HCT116 (cell line): ENCODE data around the gene MME. TPM values are rescaled to one million over a fixed set of nuclear protein-coding genes. Genes with fewer than 3 reads are reported as not detected.

Experiments used
- ATAC-seq: fragments of 200-7000 bp; cut with Tn5 transposase; 2 replicates; pipeline ENCODE4 v1.9.1; 2020; ENCODE audit warnings: mild to moderate bottlenecking, moderate library complexity
- BruUV-seq: library from RNA; stranded (reverse); fragments of 400-500 nt; replicated peaks from 2 replicates; lab custom pipeline; 2021; lab: Mats Ljungman, UMichigan
- CTCF ChIA-PET: fragments of 300-600 bp; sonication (Branson Sonifier 250); formaldehyde crosslinking; loops from one replicate; lab custom pipeline; 2021; ENCODE audit warnings: antibody characterized with exemption; lab: Charles Lee
- POLR2A ChIA-PET: fragments of 300-600, 350-600 bp; sonication (Branson Sonifier 250); formaldehyde crosslinking; loops from one replicate; lab custom pipeline; 2021; ENCODE audit warnings: antibody characterized with exemption; lab: Charles Lee
- RAD21 ChIA-PET, 2 experiments: fragments of 300-600 bp; sonication (Branson Sonifier 250); formaldehyde crosslinking; loops; one replicate each; lab custom pipeline; 2023; ENCODE audit warnings: low total read pairs in 2 of 2; ENCODE audit not compliant: uncharacterized antibody in 2 of 2, unreplicated experiment in 2 of 2, low non-redundant PET in 1 of 2; lab: Charles Lee
- DNase-seq: peaks from one replicate; pipeline ENCODE4 v3.0.0-alpha.2; 2010; ENCODE audit warnings: low read depth, low spot score
- H2AFZ ChIP-seq: fragments of 200-600 bp; shearing (Covaris generic), sonication (generic); 2 replicates; pipeline ENCODE4 v1.6.1; 2017; ENCODE audit warnings: low read depth, mixed run types, mixed read lengths, antibody characterized with exemption, low read length; ENCODE audit not compliant: poor library complexity, severe bottlenecking
- H3K27ac ChIP-seq: 2 replicates; pipeline ENCODE4 v1.5.1; 2012; ENCODE audit warnings: low read depth, low read length
- H3K27me3 ChIP-seq: fragments of 200-600 bp; sonication (generic); 2 replicates; pipeline ENCODE4 v1.6.1; 2016; ENCODE audit warnings: mixed run types, low read length, mixed read lengths; ENCODE audit not compliant: insufficient read depth
- H3K36me3 ChIP-seq, 2 experiments: fragments of 200-500 bp in 1 of 2; fragments of 200-600 bp in 1 of 2; sonication (Bioruptor generic) in 1 of 2; sonication (generic) in 1 of 2; 2 replicates each; pipeline versions ENCODE4 v1.5.1 to v1.6.1; 2014 to 2016; ENCODE audit warnings: low read length in 2 of 2, inconsistent platforms in 1 of 2, mixed read lengths in 1 of 2, mixed run types in 1 of 2; ENCODE audit not compliant: insufficient read depth in 2 of 2, control insufficient read depth in 1 of 2
- H3K4me1 ChIP-seq, 2 experiments: fragments of 200-600 bp in 1 of 2; sonication (generic) in 1 of 2; 2 replicates each; pipeline versions ENCODE4 v1.5.1 to v1.6.1; 2012 to 2017; ENCODE audit warnings: low read length in 2 of 2, inconsistent platforms in 1 of 2, mild to moderate bottlenecking in 1 of 2, mixed read lengths in 1 of 2, mixed run types in 1 of 2, moderate library complexity in 1 of 2; ENCODE audit not compliant: insufficient read depth in 2 of 2, control insufficient read depth in 1 of 2
- H3K4me2 ChIP-seq: fragments of 200-600 bp; sonication (generic); 2 replicates; pipeline ENCODE4 v1.6.1; 2017; ENCODE audit warnings: mixed run types, low read length, mixed read lengths
- H3K4me3 ChIP-seq, 2 experiments: fragments of 200-600 bp in 1 of 2; sonication (generic) in 1 of 2; replicated peaks in 1 of 2; 2 replicates each; pipeline ENCODE4 v1.5.1; 2011 to 2016; ENCODE audit warnings: low read length in 2 of 2, control low read depth in 1 of 2, low read depth in 1 of 2, mild to moderate bottlenecking in 1 of 2, mixed read lengths in 1 of 2, mixed run types in 1 of 2
- H3K79me2 ChIP-seq: fragments of 200-600 bp; sonication (generic); 2 replicates; pipeline ENCODE4 v1.6.1; 2017; ENCODE audit warnings: mild to moderate bottlenecking, mixed run types, low read length, moderate library complexity, mixed read lengths; ENCODE audit not compliant: insufficient read depth
- H3K9ac ChIP-seq: fragments of 200-600 bp; sonication (generic); 2 replicates; pipeline ENCODE4 v1.6.1; 2016; ENCODE audit warnings: low read length, mixed read lengths
- H3K9me2 ChIP-seq: fragments of 200-600 bp; sonication (generic), shearing (Covaris generic); 2 replicates; pipeline ENCODE4 v1.6.1; 2017; ENCODE audit warnings: mixed run types, mild to moderate bottlenecking, moderate library complexity; ENCODE audit not compliant: insufficient read depth
- H3K9me3 ChIP-seq, 2 experiments: fragments of 200-500 bp in 1 of 2; fragments of 200-600 bp in 1 of 2; sonication (Bioruptor generic) in 1 of 2; sonication (generic) in 1 of 2; 2 replicates each; pipeline ENCODE4 v1.6.1; 2014 to 2017; ENCODE audit warnings: low read length in 2 of 2, mixed read lengths in 2 of 2, inconsistent platforms in 1 of 2, low read depth in 1 of 2, mild to moderate bottlenecking in 1 of 2, mixed run types in 1 of 2, moderate library complexity in 1 of 2; ENCODE audit not compliant: control insufficient read depth in 1 of 2, insufficient read depth in 1 of 2
- H4K20me1 ChIP-seq: fragments of 200-600 bp; sonication (generic), shearing (Covaris generic); 2 replicates; pipeline ENCODE4 v1.6.1; 2017; ENCODE audit warnings: mixed run types, mild to moderate bottlenecking, moderate library complexity; ENCODE audit not compliant: insufficient read depth
- FOSL1 ChIP-seq: IDR thresholded peaks from 2 replicates; pipeline ENCODE4 v1.6.1; 2012; ENCODE audit warnings: low read depth
- POLR2AphosphoS5 ChIP-seq: IDR thresholded peaks from 2 replicates; pipeline ENCODE4 v1.6.1; 2011; ENCODE audit warnings: mild to moderate bottlenecking, low read depth, low read length, moderate library complexity
- REST ChIP-seq: IDR thresholded peaks from 2 replicates; pipeline ENCODE4 v1.6.1; 2012; ENCODE audit warnings: low read depth
- SIN3A ChIP-seq: IDR thresholded peaks from 2 replicates; pipeline ENCODE4 v1.6.1; 2012; ENCODE audit warnings: low read depth
- YY1 ChIP-seq: IDR thresholded peaks from 2 replicates; pipeline ENCODE4 v1.6.1; 2011; ENCODE audit warnings: low read length, low read depth, moderate library complexity, mild to moderate bottlenecking; ENCODE audit not compliant: insufficient replicate concordance; ENCODE audit errors: extremely low read depth
- ZNF274 ChIP-seq: fragments of 200-500 bp; sonication (Bioruptor generic); IDR thresholded peaks from 2 replicates; pipeline ENCODE4 v1.6.1; 2014; ENCODE audit warnings: mild to moderate bottlenecking, low read depth, low read length, inconsistent platforms
- intact Hi-C: fragments of 100-400 bp; cut with micrococcal nuclease; formaldehyde crosslinking; loops from 2 replicates; pipeline ENCODE4 v1.10.0; 2022
- total RNA-seq: library from RNA; stranded (reverse); gene quantifications from one replicate; pipeline ENCODE4 v1.2.1, GENCODE V29; 2021; ENCODE audit not compliant: unreplicated experiment

The MME gene
- total RNA-seq, 1 experiment from 2014 or later = 0.34 TPM

- no TSS peak for BruUV-seq
- no peak for DNase-seq
- Histone ChIP-seq H2AFZ (no peak overlapping the region), H4K20me1 (no peaks in the 10 kb centered on the region), H3K36me3 (no peaks in the 10 kb centered on the region), H3K4me1 (no peaks in the 10 kb centered on the region), H3K9ac (no peak overlapping the region), H3K4me3 (no peak overlapping the region), H3K4me2 (no peak overlapping the region), H3K79me2 (no peaks in the 10 kb centered on the region), H3K9me3 (no peaks in the 10 kb centered on the region), H3K9me2 (no peaks in the 10 kb centered on the region), H3K27me3 (no peaks in the 10 kb centered on the region), H3K27ac (no peak overlapping the region)
- CTCF ChIA-PET = no interaction called here
- RAD21 ChIA-PET = no interaction called here
- POLR2A ChIA-PET = no interaction called here
- intact Hi-C loops = no loop called here
- no peak for ATAC-seq
- TF ChIP-seq FOSL1 (no peak), YY1 (no peak), SIN3A (no peak), REST (no peak), ZNF274 (no peak), POLR2AphosphoS5 (no peak)
These were observed 3.2 kb upstream of the MME start for GRCh38 chr3:155076888-155077287.
